Small intestine (tissue), 7 donors: Measurements from ENCODE around the gene TFPI2. TPM values are rescaled to one million over a fixed set of nuclear protein-coding genes. Genes with fewer than 3 reads are reported as not detected.
"Not testable (repeated sequence)": the region's sequence is repeated elsewhere in the genome, so short reads cannot be mapped to it uniquely, and the experiment has no call there.

Source experiments
- DNase-seq, 2 donors: peaks; one replicate each; pipeline versions ENCODE4 v3.0.0 to v3.0.0-alpha.2; 2013
- FAIRE-seq: peaks from 2 replicates; lab custom pipeline; 2012; peaks lifted over from hg19 to GRCh38; lab: Jason Lieb, UNC
- H3K27ac ChIP-seq, 3 donors: one replicate each; pipeline ENCODE4 v1.5.1; 2013; ENCODE audit warnings: low read length in 2 of 3, mild to moderate bottlenecking in 2 of 3, control low read depth in 1 of 3, inconsistent platforms in 1 of 3, low read depth in 1 of 3, moderate library complexity in 1 of 3
- H3K27me3 ChIP-seq, 3 donors: one replicate each; pipeline ENCODE4 v1.6.1; 2013; ENCODE audit warnings: low read length in 3 of 3, inconsistent platforms in 1 of 3; ENCODE audit not compliant: control insufficient read depth in 3 of 3, insufficient read depth in 3 of 3
- H3K36me3 ChIP-seq, 3 donors: one replicate each; pipeline ENCODE4 v1.6.1; 2013; ENCODE audit warnings: low read length in 3 of 3, inconsistent platforms in 1 of 3, low read depth in 1 of 3, mild to moderate bottlenecking in 1 of 3, moderate library complexity in 1 of 3; ENCODE audit not compliant: control insufficient read depth in 3 of 3, insufficient read depth in 2 of 3
- H3K4me1 ChIP-seq, 3 donors: one replicate each; pipeline ENCODE4 v1.6.1; 2013; ENCODE audit warnings: low read length in 2 of 3, inconsistent platforms in 1 of 3, low read depth in 1 of 3, mild to moderate bottlenecking in 1 of 3, moderate library complexity in 1 of 3; ENCODE audit not compliant: control insufficient read depth in 3 of 3, insufficient read depth in 2 of 3
- H3K4me3 ChIP-seq, 3 donors: one replicate each; pipeline ENCODE4 v1.5.1; 2013; ENCODE audit warnings: low read length in 3 of 3, control low read depth in 1 of 3, inconsistent platforms in 1 of 3, low read depth in 1 of 3, mild to moderate bottlenecking in 1 of 3, moderate library complexity in 1 of 3
- H3K9me3 ChIP-seq, 2 donors: one replicate each; pipeline ENCODE4 v1.6.1; 2013; ENCODE audit warnings: low read depth in 1 of 2, low read length in 1 of 2; ENCODE audit not compliant: control insufficient read depth in 2 of 2, insufficient read depth in 1 of 2
- WGBS, 3 donors: extraction: QIAGEN DNeasy Blood & Tissue Kit; methylation state at CpG; one replicate each; pipeline ENCODE4 v1.1.7; 2013; 5-methylcytosine and 5-hydroxymethylcytosine counted together
- polyA plus RNA-seq, 4 donors: library from polyadenylated mRNA; stranded (reverse) in 3 of 4; unstranded in 1 of 4; fragments of 200-250 nt in 3 of 4; fragments of 120-200 nt in 1 of 4; gene quantifications; one replicate each; pipeline versions ENCODE4 v1.2.1 to v1.2.3, GENCODE V29; 2013
- donor health status: healthy with polysubstance abuse.
- donor health status: control.
- donor health status: control.
- donor health status: Bipolar disorder and iron deficiency.
- donor health status: healthy.

TFPI2 gene
- polyA plus RNA-seq, 4 donors = 0.60 to 1.9 TPM; not detected in 2

DNA sequence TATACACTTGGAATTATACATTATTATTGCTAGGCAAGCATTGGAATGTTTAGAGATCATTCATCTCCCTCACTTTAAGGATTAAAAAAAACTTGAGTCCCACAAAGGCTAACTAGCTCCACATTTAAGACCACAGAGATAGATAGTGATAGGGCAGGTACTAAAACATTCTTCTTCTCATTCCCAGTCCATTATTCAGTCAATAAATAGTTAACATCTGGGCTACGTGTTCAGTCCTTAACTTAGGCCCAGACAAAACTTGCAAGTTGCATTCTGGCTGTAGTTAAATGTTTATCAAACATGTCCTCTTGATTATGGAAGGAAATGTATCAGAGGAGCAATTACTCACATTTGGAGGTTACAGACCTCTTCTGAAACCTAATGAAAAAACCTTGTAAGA, 33.4 kb upstream of the TFPI2 start:
- Histone ChIP-seq H3K4me3 (no peak overlapping the region), H3K27me3 (peaks cover 0 to 7% (median 0%) of the 10 kb centered on the region in 3 donors), H3K4me1 (peaks cover 0 to 3% (median 3%) of the 10 kb centered on the region in 3 donors), H3K27ac (no peak overlapping the region), H3K9me3 (no peaks in the 10 kb centered on the region), H3K36me3 (no peaks in the 10 kb centered on the region)
- DNase-seq (no peak), FAIRE-seq (no peak)
- 24 to 43% (median 36%) methylated on average over 1 of the region's 1 CpG for WGBS, 3 donors

DNA sequence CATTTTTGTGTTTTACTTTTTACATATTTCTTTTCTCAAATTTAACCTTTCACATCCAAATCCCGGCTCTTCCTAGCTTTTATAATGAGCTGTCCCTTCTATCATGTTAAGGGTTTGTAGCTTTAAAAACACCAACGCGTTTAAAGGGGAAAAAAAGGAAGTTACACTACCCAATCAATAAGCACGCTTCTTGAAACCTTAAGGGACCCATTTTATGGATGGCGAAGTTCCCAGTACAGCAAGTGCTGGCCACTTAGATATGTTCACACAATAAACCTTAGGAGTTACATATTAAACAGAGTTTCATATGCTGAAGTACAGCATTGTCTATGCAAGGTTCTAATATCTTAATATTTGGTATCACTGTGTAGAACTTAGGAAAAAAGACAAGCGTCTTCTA, 32.7 kb upstream of the TFPI2 start:
- Histone ChIP-seq H3K4me3 (no peak overlapping the region), H3K27ac (peak overlapping the region in 1 of 3 donors; percentile 39), H3K9me3 (no peaks in the 10 kb centered on the region), H3K4me1 (peaks cover 0 to 3% (median 3%) of the 10 kb centered on the region in 3 donors), H3K27me3 (peaks cover 0 to 7% (median 0%) of the 10 kb centered on the region in 3 donors), H3K36me3 (no peaks in the 10 kb centered on the region)
- WGBS, 3 donors = 43 to 74% (median 68%) methylated on average over 6 of the region's 6 CpGs
- no peak for FAIRE-seq
- DNase-seq = no peak

GRCh38 chr7:93921607-93922566, 31.3 kb upstream of the TFPI2 start, which contains the start of gene GNG11:
Gene GNG11, plus strand, starts transcription at chr7:93921735. Its CDS starts 403 bp downstream, at chr7:93922138.
- 3 to 5% (median 5%) methylated on average over 38 to 39 of the region's 39 CpGs for WGBS, 3 donors
- no peak for FAIRE-seq

GRCh38 chr7:93921186-93921585, 30.6 kb upstream of the TFPI2 start:
- FAIRE-seq (no peak), DNase-seq (no peak)
- H3K4me1 ChIP-seq = peaks cover 0 to 3% (median 3%) of the 10 kb centered on the region in 3 donors
- H3K36me3 ChIP-seq = no peaks in the 10 kb centered on the region
- peaks cover 0 to 7% (median 0%) of the 10 kb centered on the region in 3 donors for H3K27me3 ChIP-seq
- H3K27ac ChIP-seq = peak overlapping the region in 2 of 3 donors; percentile 6 to 70
- WGBS, 3 donors = 58 to 78% (median 75%) methylated on average over 8 of the region's 8 CpGs
- H3K9me3 ChIP-seq = no peaks in the 10 kb centered on the region
- peak overlapping the region in 1 of 3 donors; percentile 61 for H3K4me3 ChIP-seq

More at GRCh38 chr7:93921607-93922566, 31.3 kb upstream of the TFPI2 start, which contains the start of gene GNG11:
- Histone ChIP-seq H3K36me3 (no peaks in the 10 kb centered on the region), H3K27me3 (peaks cover 0 to 7% (median 0%) of the 10 kb centered on the region in 3 donors), H3K4me1 (peaks cover 0 to 3% (median 3%) of the 10 kb centered on the region in 3 donors), H3K27ac (peak within 1 kb of the TSS; percentile 60 to 89 (median 70)), H3K9me3 (no peaks in the 10 kb centered on the region), H3K4me3 (peak within 1 kb of the TSS; percentile 39 to 61 (median 56))
- DNase-seq = peak; percentile 7 to 56

DNA sequence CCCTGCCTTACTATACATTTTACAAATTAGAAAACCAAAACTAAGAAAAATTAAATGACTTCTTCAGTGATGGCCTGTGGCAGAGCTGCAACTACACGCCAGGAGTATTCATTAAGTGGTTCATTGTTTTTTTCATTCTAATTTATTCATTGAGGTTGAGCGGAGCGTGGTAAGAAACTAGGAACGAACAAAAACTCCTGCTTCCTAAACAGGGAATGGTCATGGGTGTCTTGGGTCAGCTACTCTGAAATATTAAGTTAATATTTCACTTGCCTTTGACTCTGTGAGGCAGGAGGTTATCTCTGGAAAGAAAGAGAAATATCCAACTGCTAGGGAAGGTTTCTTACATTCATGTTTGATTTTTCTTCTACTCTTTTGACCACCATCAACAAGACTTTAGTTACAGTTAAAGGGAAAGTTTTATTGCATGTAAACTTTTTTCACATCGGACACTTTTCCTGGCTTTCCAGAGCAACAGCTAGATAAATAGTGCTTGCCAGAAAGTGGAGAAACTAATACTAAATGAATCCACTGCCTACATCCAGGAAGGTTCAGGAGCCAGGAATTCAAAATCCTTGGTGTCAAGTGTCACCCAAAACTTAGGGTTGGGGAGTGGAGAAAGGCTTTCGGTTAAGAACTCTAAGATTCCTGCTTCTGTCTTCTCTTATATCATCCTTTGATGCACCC, 30.1 kb upstream of the TFPI2 start:
- peaks cover 0 to 3% (median 3%) of the 10 kb centered on the region in 3 donors for H3K4me1 ChIP-seq
- 65 to 74% (median 73%) methylated on average over 6 of the region's 6 CpGs for WGBS, 3 donors
- DNase-seq = no peak
- no peaks in the 10 kb centered on the region for H3K9me3 ChIP-seq
- peak overlapping the region in 2 of 3 donors; percentile 54 to 70 for H3K27ac ChIP-seq
- peaks cover 0 to 7% (median 0%) of the 10 kb centered on the region in 3 donors for H3K27me3 ChIP-seq
- no peaks in the 10 kb centered on the region for H3K36me3 ChIP-seq
- no peak for FAIRE-seq
- H3K4me3 ChIP-seq = no peak overlapping the region

GRCh38 chr7:93916315-93916714, 25.8 kb upstream of the TFPI2 start:
- FAIRE-seq, H3K27ac ChIP-seq, H3K36me3 ChIP-seq, H3K9me3 ChIP-seq, DNase-seq, H3K27me3 ChIP-seq, H3K4me1 ChIP-seq, H3K4me3 ChIP-seq: not testable (repeated sequence)
- WGBS, 3 donors = 50 to 77% (median 56%) methylated on average over 4 of the region's 4 CpGs

DNA sequence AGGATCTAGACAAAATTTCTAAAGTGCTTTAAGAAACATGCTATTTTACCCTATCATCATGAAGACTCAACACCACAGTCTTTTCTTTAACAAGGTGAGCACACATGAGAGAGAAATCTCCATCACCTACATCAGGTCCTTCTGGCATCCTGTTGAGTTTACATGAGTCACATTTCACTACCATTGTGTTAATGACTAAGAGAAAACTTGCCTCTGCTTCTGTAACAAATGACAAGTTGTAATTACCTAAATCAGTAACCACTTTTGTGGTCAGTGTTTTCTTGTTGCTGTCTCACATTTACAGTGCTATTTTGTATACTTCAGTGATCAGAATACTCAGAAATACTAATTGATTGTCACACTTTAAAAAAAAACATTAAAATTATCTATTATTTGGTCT, 25.3 kb upstream of the TFPI2 start:
- H3K4me3 ChIP-seq, DNase-seq, H3K9me3 ChIP-seq, H3K27ac ChIP-seq, H3K36me3 ChIP-seq, H3K27me3 ChIP-seq, H3K4me1 ChIP-seq: not testable (repeated sequence)
- FAIRE-seq = peak; percentile 62

DNA sequence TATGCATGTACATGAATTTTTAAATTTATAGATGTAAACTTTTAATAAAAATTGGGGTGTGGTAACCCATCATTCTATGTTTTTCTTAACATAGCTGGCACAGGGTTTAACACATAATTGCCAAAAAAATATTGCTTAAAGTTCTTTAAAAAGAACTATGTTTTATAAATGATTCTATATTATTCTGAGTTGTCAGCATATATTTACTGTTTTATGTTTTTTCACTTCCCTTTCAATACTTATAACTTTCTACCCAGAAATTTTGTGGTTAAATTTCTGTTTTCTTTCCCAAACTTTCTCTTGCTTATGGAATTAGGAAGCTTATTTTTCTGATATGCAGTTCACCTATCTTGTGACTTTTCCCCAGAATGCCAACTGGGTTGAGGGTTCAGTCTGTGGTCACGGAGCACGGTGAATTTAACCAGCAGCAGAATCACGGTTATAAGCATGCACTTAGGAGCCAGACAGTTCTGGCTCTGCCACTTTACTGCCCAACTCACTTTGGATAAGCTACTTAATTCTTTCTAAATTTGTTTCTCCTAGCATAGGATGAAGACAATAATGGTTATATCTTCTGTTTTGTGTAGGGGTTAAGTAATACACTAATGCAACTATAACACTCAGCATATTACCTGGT, 24.8 kb upstream of the TFPI2 start:
- H3K9me3 ChIP-seq, FAIRE-seq, H3K27me3 ChIP-seq, H3K36me3 ChIP-seq, H3K4me3 ChIP-seq, H3K4me1 ChIP-seq, DNase-seq, H3K27ac ChIP-seq: not testable (repeated sequence)
- 71 to 83% (median 79%) methylated on average over 2 to 3 of the region's 3 CpGs for WGBS, 3 donors
